ENCODE results near the gene PLA2G3. TPM values are rescaled to one million over a fixed set of nuclear protein-coding genes. Genes with fewer than 3 reads are reported as not detected.

PLA2G3 gene
- total and polyA plus RNA-seq, 2 donors from 2014 or later: 1.2 TPM; not detected in 1

DNA sequence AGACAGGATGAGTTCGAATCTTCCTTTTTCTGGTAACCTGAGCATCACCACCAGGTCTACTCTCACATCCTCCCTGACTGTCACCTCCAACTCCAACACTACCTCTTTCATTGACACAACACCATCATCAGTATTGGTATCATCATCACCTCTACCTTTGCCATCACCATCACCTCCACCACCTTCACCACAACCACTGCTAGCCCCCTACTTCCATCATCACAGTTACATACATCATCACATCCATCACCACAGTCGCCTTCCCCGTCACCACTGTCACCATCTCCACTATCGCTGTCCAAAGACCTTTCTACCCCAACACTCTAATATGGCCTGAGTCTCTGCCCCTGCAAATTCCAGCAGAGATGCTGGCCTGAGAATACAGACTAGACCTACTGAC is 18.9 kb downstream of the PLA2G3 start:
- no peaks in the 10 kb centered on the region for H3K9me3 ChIP-seq (ENCODE audit: control insufficient read depth in 2 of 3, insufficient read depth in 1 of 3, low read length in 3 of 3)
- H3K36me3 ChIP-seq (ENCODE audit: control insufficient read depth in 2 of 3, insufficient read depth in 3 of 3, low read length in 3 of 3): no peaks in the 10 kb centered on the region
- no peak for DNase-seq
- H3K27me3 ChIP-seq (ENCODE audit: control insufficient read depth, insufficient read depth, low read length): no peaks in the 10 kb centered on the region
- no peak for FAIRE-seq
- intact Hi-C loops (cut with DNase I): no loop called here
- no peak overlapping the region for H3K4me3 ChIP-seq (ENCODE audit: low read length in 3 of 3)
- no peak overlapping the region for H3K27ac ChIP-seq (ENCODE audit: low read depth in 2 of 2, low read length in 2 of 2)
- TF ChIP-seq, protein P1, sequence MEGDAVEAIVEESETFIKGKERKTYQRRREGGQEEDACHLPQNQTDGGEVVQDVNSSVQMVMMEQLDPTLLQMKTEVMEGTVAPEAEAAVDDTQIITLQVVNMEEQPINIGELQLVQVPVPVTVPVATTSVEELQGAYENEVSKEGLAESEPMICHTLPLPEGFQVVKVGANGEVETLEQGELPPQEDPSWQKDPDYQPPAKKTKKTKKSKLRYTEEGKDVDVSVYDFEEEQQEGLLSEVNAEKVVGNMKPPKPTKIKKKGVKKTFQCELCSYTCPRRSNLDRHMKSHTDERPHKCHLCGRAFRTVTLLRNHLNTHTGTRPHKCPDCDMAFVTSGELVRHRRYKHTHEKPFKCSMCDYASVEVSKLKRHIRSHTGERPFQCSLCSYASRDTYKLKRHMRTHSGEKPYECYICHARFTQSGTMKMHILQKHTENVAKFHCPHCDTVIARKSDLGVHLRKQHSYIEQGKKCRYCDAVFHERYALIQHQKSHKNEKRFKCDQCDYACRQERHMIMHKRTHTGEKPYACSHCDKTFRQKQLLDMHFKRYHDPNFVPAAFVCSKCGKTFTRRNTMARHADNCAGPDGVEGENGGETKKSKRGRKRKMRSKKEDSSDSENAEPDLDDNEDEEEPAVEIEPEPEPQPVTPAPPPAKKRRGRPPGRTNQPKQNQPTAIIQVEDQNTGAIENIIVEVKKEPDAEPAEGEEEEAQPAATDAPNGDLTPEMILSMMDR (IDR thresholded peaks at IDR 0.05; ENCODE audit: borderline replicate concordance, extremely low read depth, insufficient read depth): no peak
- no peak overlapping the region for H3K9ac ChIP-seq (ENCODE audit: low read length in 3 of 3)
- peaks cover 0 to 16% (median 0%) of the 10 kb centered on the region in 3 donors for H3K4me1 ChIP-seq (ENCODE audit: control insufficient read depth in 2 of 3, insufficient read depth in 2 of 3, low read depth in 1 of 3, low read length in 3 of 3)

DNA sequence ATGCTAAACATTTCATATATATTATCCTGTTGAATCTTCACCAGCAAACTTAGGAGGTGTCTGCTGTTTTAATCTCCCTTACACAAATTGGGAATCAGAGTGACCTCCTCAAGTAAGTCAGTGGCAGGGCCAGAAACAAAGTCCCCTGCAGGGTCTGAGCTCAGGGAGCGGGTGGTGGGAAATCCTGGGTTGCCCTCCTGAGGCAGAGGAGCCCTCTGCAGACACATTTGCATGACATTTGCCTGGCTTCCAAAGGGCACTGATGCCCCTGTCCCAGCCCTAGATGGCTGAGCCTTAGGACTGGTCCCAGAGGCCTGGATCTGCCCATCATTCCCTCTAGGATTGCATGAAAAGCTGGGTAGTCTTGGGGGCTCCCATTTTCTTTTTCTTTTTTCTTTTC is 19.7 kb downstream of the PLA2G3 start:
- FAIRE-seq: no peak

DNA sequence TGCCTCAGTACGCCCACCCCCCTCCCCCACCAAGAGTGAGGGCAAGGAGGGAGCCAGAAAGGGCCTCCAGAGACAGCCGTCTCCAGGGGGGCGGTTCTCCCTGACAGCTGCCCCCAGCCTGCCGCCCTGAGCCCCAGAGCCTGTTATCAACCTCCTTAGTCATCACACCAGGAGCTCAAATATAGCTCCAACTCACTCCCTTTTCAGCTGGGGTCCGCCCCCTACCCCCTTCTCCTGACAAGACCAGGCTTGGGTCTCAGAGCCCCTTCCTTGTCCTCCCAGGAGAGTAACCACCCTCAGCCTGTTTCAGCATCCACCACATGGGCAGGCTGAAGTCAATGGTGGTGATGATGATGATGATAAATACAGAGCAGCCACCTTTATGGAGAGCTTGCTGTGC is 20.1 kb downstream of the PLA2G3 start:
- DNase-seq (no peak), FAIRE-seq (no peak)
- TF ChIP-seq, protein P1 (IDR thresholded peaks at IDR 0.05; ENCODE audit: borderline replicate concordance, extremely low read depth, insufficient read depth): no peak
- H3K36me3 ChIP-seq (ENCODE audit: control insufficient read depth in 2 of 3, insufficient read depth in 3 of 3, low read length in 3 of 3): no peaks in the 10 kb centered on the region
- intact Hi-C loops (cut with DNase I): no loop called here
- H3K9me3 ChIP-seq (ENCODE audit: control insufficient read depth in 2 of 3, insufficient read depth in 1 of 3, low read length in 3 of 3): no peaks in the 10 kb centered on the region
- H3K9ac ChIP-seq (ENCODE audit: low read length in 3 of 3): no peak overlapping the region
- no peak overlapping the region for H3K4me3 ChIP-seq (ENCODE audit: low read length in 3 of 3)
- H3K4me1 ChIP-seq (ENCODE audit: control insufficient read depth in 2 of 3, insufficient read depth in 2 of 3, low read depth in 1 of 3, low read length in 3 of 3): peaks cover 0 to 13% (median 0%) of the 10 kb centered on the region in 3 donors
- no peaks in the 10 kb centered on the region for H3K27me3 ChIP-seq (ENCODE audit: control insufficient read depth, insufficient read depth, low read length)
- H3K27ac ChIP-seq (ENCODE audit: low read depth in 2 of 2, low read length in 2 of 2): no peak overlapping the region

More for the DNA sequence above, 19.7 kb downstream of the PLA2G3 start:
- H3K4me1 ChIP-seq (ENCODE audit: control insufficient read depth in 2 of 3, insufficient read depth in 2 of 3, low read depth in 1 of 3, low read length in 3 of 3): peaks cover 0 to 13% (median 0%) of the 10 kb centered on the region in 3 donors
- no peak overlapping the region for H3K27ac ChIP-seq (ENCODE audit: low read depth in 2 of 2, low read length in 2 of 2)
- no peak for DNase-seq
- TF ChIP-seq, protein P1 (IDR thresholded peaks at IDR 0.05; ENCODE audit: borderline replicate concordance, extremely low read depth, insufficient read depth): no peak
- intact Hi-C loops (cut with DNase I): no loop called here
- H3K9ac ChIP-seq (ENCODE audit: low read length in 3 of 3): no peak overlapping the region
- H3K9me3 ChIP-seq (ENCODE audit: control insufficient read depth in 2 of 3, insufficient read depth in 1 of 3, low read length in 3 of 3): no peaks in the 10 kb centered on the region
- no peaks in the 10 kb centered on the region for H3K36me3 ChIP-seq (ENCODE audit: control insufficient read depth in 2 of 3, insufficient read depth in 3 of 3, low read length in 3 of 3)
- H3K4me3 ChIP-seq (ENCODE audit: low read length in 3 of 3): no peak overlapping the region
- H3K27me3 ChIP-seq (ENCODE audit: control insufficient read depth, insufficient read depth, low read length): no peaks in the 10 kb centered on the region

Data from kidney (tissue), 14 donors.